IPS DF 19.7 (cell line): Measurements from ENCODE around the gene HTRA2.

ENCODE experiments used
- DNase-seq: peaks from one replicate; pipeline ENCODE4 v3.0.0-alpha.2; 2013; ENCODE audit warnings: low read depth, low spot score

The HTRA2 gene

GRCh38 chr2:74542978-74543377 is 13.2 kb downstream of the HTRA2 start:
- DNase-seq = no peak

DNA sequence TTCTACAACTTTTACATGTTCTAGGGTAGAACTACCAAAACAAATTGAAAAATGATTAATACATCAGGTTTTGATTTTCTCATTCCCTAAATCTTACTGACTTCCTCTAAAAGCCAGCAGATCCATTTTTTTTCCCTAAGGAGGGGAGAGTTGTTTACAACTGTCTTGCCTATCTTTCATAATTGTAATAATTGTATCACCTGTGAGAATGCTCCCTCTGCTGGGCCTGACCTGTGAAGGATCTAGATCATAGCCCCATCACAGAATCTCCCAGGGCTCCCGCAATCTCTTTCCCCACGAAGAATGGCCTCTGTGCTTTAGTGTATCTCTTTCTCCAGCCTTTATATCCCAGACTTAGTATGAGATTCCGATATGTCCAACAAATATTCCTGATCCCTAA is 14.9 kb downstream of the HTRA2 start:
- DNase-seq = no peak

- DNase-seq = no peak
Observed at GRCh38 chr2:74546004-74546403, 16.3 kb downstream of the HTRA2 start.

- no peak for DNase-seq
Observed at GRCh38 chr2:74548285-74548899, 18.7 kb downstream of the HTRA2 start.

DNA sequence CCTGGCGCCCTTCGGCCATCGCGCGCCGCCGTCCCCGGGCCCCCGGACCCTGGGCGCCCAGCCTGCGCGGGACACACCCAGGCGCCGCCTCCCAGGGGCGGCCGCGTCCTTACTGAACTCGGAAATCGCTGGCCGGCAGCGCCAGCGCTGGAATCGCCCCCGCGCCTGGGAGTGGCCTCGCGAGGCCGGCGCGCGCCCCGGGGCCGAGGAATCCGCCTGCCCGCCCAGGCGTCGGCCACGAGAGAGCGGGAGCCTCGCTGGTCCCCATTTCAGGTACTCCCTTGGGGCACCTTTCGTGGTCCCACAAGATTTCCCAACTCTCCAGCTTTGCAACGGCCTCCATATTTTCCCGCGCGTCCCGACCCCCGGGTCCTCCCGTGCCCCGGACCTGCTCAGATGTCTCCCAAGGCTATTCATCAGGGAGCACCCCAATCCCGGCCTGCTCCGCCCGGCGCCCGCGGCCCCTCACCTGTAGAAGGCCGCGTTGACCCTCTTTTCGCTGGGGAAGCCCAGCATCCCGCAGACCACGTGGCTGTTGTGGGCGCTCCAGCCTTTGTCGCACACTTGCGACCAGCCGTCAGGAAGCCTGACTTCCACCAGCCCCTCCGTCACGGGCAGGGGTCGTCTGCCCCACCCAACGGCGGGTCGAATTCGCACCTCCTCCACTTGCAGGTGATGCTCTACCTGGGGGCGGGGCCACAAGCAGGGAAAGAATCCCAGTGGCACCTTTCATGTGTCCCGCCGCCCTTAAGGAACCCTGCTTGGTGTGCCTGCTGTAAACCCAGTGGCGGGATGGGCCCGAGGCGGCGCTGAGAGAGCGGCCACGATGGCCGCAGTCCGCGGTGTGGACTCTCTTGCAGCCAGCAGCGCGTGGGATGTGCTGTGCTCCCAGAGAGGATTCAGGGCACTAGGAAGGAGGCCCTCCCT is 19.4 kb downstream of the HTRA2 start:
- DNase-seq = no peak

- no peak for DNase-seq
Observed at GRCh38 chr2:74550231-74550630, 20.5 kb downstream of the HTRA2 start.

DNA sequence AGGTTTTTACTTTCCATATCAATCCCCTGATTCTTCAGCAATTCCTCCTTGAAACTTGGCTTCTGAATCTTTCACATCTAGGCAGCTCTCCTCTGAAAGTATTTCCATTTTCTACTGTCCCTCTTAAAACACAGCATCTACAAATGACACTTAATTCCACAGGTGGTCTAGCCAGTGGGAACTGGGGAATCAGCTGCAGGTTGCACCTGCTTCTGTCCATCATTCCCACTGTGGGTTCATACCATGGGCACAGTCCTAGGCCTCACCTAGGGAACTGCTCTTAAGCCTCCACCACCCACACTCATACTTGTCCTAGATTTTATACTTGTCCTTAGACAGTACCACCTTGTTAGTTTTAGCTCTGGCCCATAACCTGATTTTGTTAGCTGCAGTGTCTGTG is 21.8 kb downstream of the HTRA2 start:
- no peak for DNase-seq

- no peak for DNase-seq
Observed at GRCh38 chr2:74551942-74552913, 22.5 kb downstream of the HTRA2 start.

- DNase-seq = no peak
Observed at GRCh38 chr2:74552914-74553811, 23.4 kb downstream of the HTRA2 start.

DNA sequence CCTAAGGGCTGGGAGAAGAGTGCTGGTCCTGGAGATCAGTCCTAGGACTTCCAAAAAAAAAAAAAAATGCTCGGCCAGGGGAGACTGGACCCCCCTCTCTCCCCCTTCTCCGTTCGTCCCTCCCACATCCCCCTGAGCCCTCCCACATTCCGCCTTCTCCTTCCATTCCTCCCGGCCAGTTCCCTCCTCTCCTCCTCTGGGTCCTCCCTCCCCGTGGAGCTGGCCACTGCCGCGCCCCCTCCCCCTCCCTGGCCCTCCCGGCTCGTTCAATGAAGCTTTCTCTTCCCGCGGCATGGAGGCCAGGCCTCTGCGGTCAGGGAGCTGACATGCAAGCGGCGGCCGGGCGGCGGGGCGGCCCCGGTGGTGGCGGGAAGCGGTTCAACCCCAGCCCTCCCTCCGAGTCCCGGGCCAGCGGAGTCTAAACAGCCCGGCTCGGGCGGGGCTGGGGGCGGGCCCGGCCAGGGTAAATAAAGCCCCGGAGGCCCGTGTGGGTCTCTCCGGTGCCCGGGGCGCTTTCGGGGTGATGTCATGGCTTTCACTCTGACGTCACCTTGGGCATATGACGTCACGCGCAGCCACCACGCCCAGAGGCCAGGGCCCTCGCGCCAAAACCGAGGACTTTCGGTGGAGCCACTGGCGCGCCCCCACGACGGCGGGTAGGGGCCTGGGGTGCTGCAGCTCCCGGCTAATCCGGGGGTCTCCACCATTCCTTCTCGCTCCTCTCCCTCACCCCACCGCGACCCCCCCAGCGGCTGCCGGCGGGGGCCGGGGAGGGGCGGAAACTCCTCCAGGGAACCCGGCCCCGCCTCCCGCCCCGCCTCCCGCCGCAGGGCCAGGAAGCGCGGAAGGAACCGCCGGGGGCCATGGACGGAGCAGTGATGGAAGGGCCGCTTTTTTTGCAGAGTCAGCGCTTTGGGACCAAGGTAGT is 24.4 kb downstream of the HTRA2 start, which contains the start of the genes DOK1 and LOXL3:
Gene DOK1 (plus strand): TSS at position 829 of the 928 bp plus-strand sequence. CDS start 35 bp downstream, at position 864.
Gene LOXL3 (minus strand): TSS at position 51 of the 928 bp plus-strand sequence. CDS start 1,308 bp downstream, outside the sequence.
- DNase-seq = no peak

DNA sequence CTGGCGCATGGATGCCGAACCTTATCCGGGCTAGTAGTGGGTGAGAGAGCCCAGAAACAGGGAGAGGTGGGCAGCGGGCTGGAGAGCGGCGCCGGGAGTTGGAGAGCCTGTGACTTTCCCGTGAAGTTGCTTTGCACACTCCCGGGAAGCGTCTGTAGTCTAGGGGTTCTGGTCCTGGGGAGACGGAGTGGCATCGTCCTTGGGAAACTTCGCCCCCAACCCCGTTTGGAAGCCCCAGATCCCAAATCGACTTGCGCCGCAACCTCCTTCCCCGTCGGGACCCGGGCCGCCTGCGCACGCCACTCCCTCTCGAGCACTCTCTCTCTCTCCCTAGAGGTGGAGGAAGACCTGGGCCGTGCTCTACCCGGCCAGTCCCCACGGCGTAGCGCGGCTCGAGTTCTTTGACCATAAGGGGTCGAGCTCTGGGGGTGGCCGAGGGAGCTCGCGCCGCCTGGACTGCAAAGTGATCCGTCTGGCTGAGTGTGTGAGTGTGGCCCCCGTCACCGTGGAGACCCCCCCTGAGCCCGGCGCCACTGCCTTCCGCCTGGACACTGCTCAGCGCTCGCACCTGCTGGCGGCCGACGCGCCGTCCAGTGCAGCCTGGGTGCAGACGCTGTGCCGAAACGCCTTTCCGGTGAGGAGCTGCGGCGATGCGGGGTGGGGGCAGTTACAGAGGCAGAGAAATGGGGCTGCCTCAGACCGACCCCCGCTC is 25.2 kb downstream of the HTRA2 start:
- no peak for DNase-seq

GRCh38 chr2:74555610-74556103 is 25.9 kb downstream of the HTRA2 start:
- DNase-seq = no peak

- DNase-seq = no peak
Observed at GRCh38 chr2:74556159-74556558, 26.4 kb downstream of the HTRA2 start.

DNA sequence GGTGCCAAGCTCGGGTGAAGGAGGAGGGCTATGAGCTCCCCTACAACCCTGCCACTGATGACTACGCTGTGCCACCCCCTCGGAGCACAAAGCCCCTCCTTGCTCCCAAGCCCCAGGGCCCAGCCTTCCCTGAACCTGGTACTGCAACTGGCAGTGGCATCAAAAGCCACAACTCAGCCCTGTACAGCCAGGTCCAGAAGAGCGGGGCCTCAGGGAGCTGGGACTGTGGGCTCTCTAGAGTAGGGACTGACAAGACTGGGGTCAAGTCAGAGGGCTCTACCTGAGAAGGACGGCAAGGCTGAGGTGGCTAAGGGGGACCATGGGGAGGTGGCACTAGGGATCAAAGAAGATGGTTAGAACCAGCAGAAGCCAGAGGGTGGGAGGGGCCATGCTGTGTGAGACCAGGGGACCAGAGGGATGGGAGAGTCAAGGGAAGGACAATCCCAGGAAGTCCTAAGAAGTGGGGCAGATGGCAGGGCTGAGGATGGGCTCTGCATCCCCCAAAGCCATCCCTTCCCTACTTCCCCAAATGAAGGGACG is 27.2 kb downstream of the HTRA2 start:
- DNase-seq = no peak

DNA sequence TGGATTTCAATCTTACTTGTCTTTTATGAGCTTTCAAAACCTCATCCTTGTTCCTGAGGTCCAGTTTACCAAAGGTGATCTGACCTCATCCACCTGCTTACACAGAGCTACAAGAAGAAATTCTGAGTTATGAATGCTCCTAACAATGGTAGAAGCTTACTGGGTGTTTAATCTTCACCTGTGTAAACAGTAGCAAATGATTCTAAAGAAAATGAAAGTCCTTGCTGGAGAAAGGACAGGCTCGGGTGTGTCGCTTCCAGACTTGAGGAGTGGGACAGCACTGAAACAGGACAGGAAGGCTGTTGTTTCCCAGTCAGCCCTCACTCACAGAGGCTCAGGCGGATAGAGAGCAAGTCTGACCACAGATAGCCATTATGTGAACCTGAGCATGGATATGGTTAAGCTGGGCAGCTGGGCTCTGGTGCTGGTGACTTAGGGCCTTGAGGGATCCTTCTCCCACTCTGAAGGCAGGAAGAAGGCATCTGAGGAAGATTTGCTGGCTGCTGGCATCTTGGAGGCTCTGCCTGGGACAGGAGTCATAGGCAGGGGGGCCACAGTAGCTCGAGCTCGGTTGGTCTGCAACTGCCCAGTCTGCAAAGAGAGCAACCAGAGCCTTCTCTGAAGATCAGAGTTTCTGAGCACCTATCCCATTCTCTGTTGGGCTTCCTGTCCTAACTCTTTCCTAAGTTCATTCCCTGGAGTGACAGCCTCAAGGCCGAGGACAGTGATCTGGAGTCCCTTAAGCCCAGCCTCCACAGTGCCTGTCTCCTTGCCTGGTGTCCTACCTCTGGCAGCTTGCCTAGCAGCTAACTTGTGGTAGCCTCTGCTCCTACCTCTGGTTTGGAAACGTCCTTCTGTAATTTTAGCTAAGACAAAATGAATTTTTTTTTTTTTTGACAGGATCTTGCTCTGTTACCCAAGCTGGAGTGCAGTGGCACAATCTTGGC is 28.8 kb downstream of the HTRA2 start:
- DNase-seq = no peak

DNA sequence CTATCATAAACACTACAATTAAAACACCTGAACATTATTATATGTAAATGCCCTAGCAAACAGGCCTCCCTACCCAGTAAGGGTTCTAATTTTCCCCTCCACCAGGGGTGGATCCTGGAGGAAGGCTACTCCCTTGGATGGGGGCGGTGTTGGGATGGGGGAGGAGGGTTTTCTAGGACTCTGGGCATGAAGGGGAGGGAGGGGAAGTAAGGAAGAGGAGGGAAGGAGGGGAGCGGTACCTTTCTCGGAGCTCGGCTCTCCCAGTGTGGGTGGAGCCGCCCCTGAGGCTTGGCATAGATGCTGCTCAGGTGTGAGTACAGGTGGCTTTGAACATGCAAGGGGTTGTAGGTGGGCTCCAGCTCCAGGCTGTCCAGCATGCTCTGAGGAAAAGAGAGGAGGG is 30.2 kb downstream of the HTRA2 start:
- no peak for DNase-seq

- no peak for DNase-seq
Observed at GRCh38 chr2:74560591-74560990, 30.9 kb downstream of the HTRA2 start.
